GM19025 (cell line): ENCODE data around the gene ZNF384.

Experiments
- ATAC-seq: cut with Tn5 transposase; IDR thresholded peaks from one replicate; pipeline ENCODE4 v1.9.1; 2021; ENCODE audit warnings: mild to moderate bottlenecking, low read depth, moderate library complexity; ENCODE audit not compliant: unreplicated experiment

ZNF384 gene

GRCh38 chr12:6630736-6631135, 58.4 kb downstream of the ZNF384 start:
- no peak for ATAC-seq

- ATAC-seq, result no peak
These were observed 61.6 kb downstream of the ZNF384 start for GRCh38 chr12:6627616-6628015.

GRCh38 chr12:6626654-6627283, 62.4 kb downstream of the ZNF384 start:
- no peak for ATAC-seq

GRCh38 chr12:6620885-6621274, 68.3 kb downstream of the ZNF384 start:
- ATAC-seq, result no peak

GRCh38 chr12:6620137-6620884, 68.9 kb downstream of the ZNF384 start:
- ATAC-seq, result no peak

GRCh38 chr12:6618483-6619225, 70.5 kb downstream of the ZNF384 start:
- no peak for ATAC-seq
